Testis (tissue), 3 donors: ENCODE measurements around the gene CCDC81. TPM values are rescaled to one million over a fixed set of nuclear protein-coding genes. Genes with fewer than 3 reads are reported as not detected.
A peak's percentile ranks its signal among the peaks of the same experiment; 100 is the strongest.

Experiments
- DNase-seq: peaks from one replicate; pipeline ENCODE4 v3.0.0-alpha.2; 2019
- H3K27ac ChIP-seq, 2 donors: fragments of 200-600 bp; sonication (generic); one replicate each; pipeline ENCODE4 v1.5.1; 2019
- H3K27me3 ChIP-seq: fragments of 200-600 bp; sonication (generic); one replicate; pipeline ENCODE4 v1.5.1; 2019
- H3K36me3 ChIP-seq: fragments of 200-600 bp; sonication (generic); one replicate; pipeline ENCODE4 v1.5.1; 2017; ENCODE audit warnings: low read depth; ENCODE audit errors: missing control alignments
- H3K4me1 ChIP-seq: fragments of 200-600 bp; sonication (generic); one replicate; pipeline ENCODE4 v1.5.1; 2019
- H3K4me3 ChIP-seq, 2 donors: fragments of 200-600 bp; sonication (generic); one replicate each; pipeline ENCODE4 v1.5.1; 2017 to 2019
- H3K9me3 ChIP-seq: fragments of 200-600 bp; sonication (generic); one replicate; pipeline ENCODE4 v1.5.1; 2017
- CTCF ChIP-seq, 3 experiments: fragments of 450-650 bp in 2 of 3; fragments of 200-600 bp in 1 of 3; sonication (generic) in 1 of 3; IDR thresholded peaks; one replicate each; pipeline ENCODE4 v1.5.1; 2016 to 2019; ENCODE audit warnings: antibody characterized with exemption in 3 of 3, mild to moderate bottlenecking in 2 of 3, moderate library complexity in 1 of 3
- POLR2A ChIP-seq: fragments of 450-650 bp; IDR thresholded peaks from one replicate; pipeline ENCODE4 v1.6.1; 2017; ENCODE audit warnings: antibody characterized with exemption, mild to moderate bottlenecking, moderate library complexity
- WGBS, 2 donors: methylation state at CpG; one replicate each; pipeline ENCODE4 v1.1.5; 2018; 5-methylcytosine and 5-hydroxymethylcytosine counted together
- intact Hi-C: fragments of 100-400 bp; cut with DNase I; formaldehyde crosslinking; loops from one replicate; pipeline ENCODE4 v1.15.1; 2023; ENCODE audit warnings: low total_unique reads
- polyA plus RNA-seq: library from polyadenylated mRNA; stranded (reverse); fragments of 350-450 nt; fragmentation: Illumina TruSeq; extraction: RNeasy Lipid Tissue Mini Kit (QIAGEN cat#74804); gene quantifications from one replicate; pipeline ENCODE4 v1.2.3, GENCODE V29; 2014; ENCODE audit warnings: low read depth, low replicate concordance; ENCODE audit not compliant: insufficient read depth
- total RNA-seq, 2 donors: library from RNA; depleted of rRNA; stranded (reverse); fragments of >200 nt; gene quantifications; one replicate each; pipeline ENCODE4 v1.2.3, GENCODE V29; 2016

CCDC81 gene
- total and polyA plus RNA-seq, 3 donors from 2014 or later, result 3.8 to 16.0 (median 5.3) TPM

- H3K27me3 ChIP-seq, result no peaks in the 10 kb centered on the region
- no peak overlapping the region for H3K4me3 ChIP-seq
- H3K36me3 ChIP-seq, result no peaks in the 10 kb centered on the region
- 54 to 66% methylated on average over 3 of the region's 3 CpGs for WGBS, 2 donors
- intact Hi-C loops, result loop anchor here (5.0 kb wide), 2 partner anchors 157 to 357 kb away; no protein-coding TSS in a partner anchor
- TF ChIP-seq CTCF (IDR thresholded peaks at IDR 0.05), result no peak
- no peak for TF ChIP-seq POLR2A
- peaks cover 20% of the 10 kb centered on the region for H3K4me1 ChIP-seq
- no peaks in the 10 kb centered on the region for H3K9me3 ChIP-seq
- peak; percentile 55 for DNase-seq
- H3K27ac ChIP-seq, result peak overlapping the region; percentile 44 to 60
Measured at GRCh38 chr11:86459682-86460460, 85.2 kb downstream of the CCDC81 start.

- Histone ChIP-seq H3K27ac (peak overlapping the region; percentile 44 to 60), H3K4me3 (no peak overlapping the region), H3K27me3 (no peaks in the 10 kb centered on the region), H3K9me3 (no peaks in the 10 kb centered on the region), H3K36me3 (no peaks in the 10 kb centered on the region), H3K4me1 (peaks cover 20% of the 10 kb centered on the region)
- no peak for DNase-seq
- intact Hi-C loops, result no loop called here
- 57 to 68% methylated on average over 9 of the region's 9 CpGs for WGBS, 2 donors
- TF ChIP-seq POLR2A (no peak), CTCF (IDR thresholded peaks at IDR 0.05) (no peak)
Measured at GRCh38 chr11:86460461-86461385, 86.0 kb downstream of the CCDC81 start.

GRCh38 chr11:86461892-86462291 lies 87.2 kb downstream of the CCDC81 start:
- DNase-seq, result no peak
- Histone ChIP-seq H3K4me3 (no peak overlapping the region), H3K9me3 (no peaks in the 10 kb centered on the region), H3K36me3 (no peaks in the 10 kb centered on the region), H3K27me3 (no peaks in the 10 kb centered on the region), H3K4me1 (peaks cover 16% of the 10 kb centered on the region), H3K27ac (no peak overlapping the region)
- 96 to 97% methylated on average over 1 of the region's 1 CpG for WGBS, 2 donors
- TF ChIP-seq CTCF (IDR thresholded peaks at IDR 0.05), result no peak
- no peak for TF ChIP-seq POLR2A
- intact Hi-C loops, result no loop called here

- WGBS, 2 donors, result 80 to 96% methylated on average over 3 to 7 of the region's 7 CpGs
- intact Hi-C loops, result no loop called here
- no peaks in the 10 kb centered on the region for H3K9me3 ChIP-seq
- no peaks in the 10 kb centered on the region for H3K36me3 ChIP-seq
- H3K4me1 ChIP-seq, result peaks cover 16% of the 10 kb centered on the region
- no peak overlapping the region for H3K4me3 ChIP-seq
- TF ChIP-seq CTCF (IDR thresholded peaks at IDR 0.05) (no peak), POLR2A (no peak)
- H3K27me3 ChIP-seq, result no peaks in the 10 kb centered on the region
- DNase-seq, result no peak
- no peak overlapping the region for H3K27ac ChIP-seq
Measured at GRCh38 chr11:86463120-86463519, 88.4 kb downstream of the CCDC81 start.
